ENCODE measurements around the gene TBX15. TPM values are rescaled to one million over a fixed set of nuclear protein-coding genes. Genes with fewer than 3 reads are reported as not detected.
"Not testable (repeated sequence)": the region's sequence is repeated elsewhere in the genome, so short reads cannot be mapped to it uniquely, and the experiment has no call there.

The TBX15 gene
- polyA plus RNA-seq, 1 donor = 0.04 TPM

- no CpG with 5 or more reads among the region's 4 CpGs for WGBS (ENCODE audit: insufficient coverage, low lambda C conversion rate)
- peaks cover 11% of the 10 kb centered on the region for H3K27me3 ChIP-seq (ENCODE audit: control insufficient read depth, insufficient read depth, low read length)
- no peak for DNase-seq
Measured at GRCh38 chr1:118923319-118923718, 64.8 kb downstream of the TBX15 start.

DNA sequence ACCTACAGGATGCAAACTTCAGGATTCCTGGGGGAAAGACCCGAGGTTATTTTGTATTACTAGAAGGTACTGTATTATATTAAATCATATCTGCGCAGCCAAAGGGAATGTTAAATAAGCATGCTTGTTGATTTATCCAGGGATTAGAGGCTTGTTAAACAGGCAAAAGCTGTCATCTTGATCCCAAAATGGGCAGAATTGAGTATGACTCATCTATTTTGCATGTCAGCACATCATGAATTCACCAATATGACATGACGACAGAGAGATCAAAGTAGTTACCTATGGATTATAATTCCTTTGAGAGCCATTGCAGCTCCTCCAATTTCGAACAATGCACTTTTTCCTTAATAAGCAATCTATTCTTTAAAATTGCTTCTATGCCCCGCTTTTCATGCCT is 66.1 kb downstream of the TBX15 start:
- Histone ChIP-seq H3K4me3 (ENCODE audit: low read length) (no peak overlapping the region), H3K9me3 (ENCODE audit: control insufficient read depth, low read depth, low read length) (no peaks in the 10 kb centered on the region), H3K27ac (ENCODE audit: low read length) (no peak overlapping the region), H3K4me1 (ENCODE audit: control insufficient read depth, insufficient read depth, low read length) (no peaks in the 10 kb centered on the region), H3K36me3 (ENCODE audit: control insufficient read depth, insufficient read depth, low read length) (no peaks in the 10 kb centered on the region), H3K27me3 (ENCODE audit: control insufficient read depth, insufficient read depth, low read length) (peaks cover 11% of the 10 kb centered on the region)
- no peak for DNase-seq
- WGBS (ENCODE audit: insufficient coverage, low lambda C conversion rate) = 93% methylated on average over 2 of the region's 5 CpGs

More at GRCh38 chr1:118923319-118923718, 64.8 kb downstream of the TBX15 start:
- Histone ChIP-seq H3K36me3 (ENCODE audit: control insufficient read depth, insufficient read depth, low read length) (no peaks in the 10 kb centered on the region), H3K9me3 (ENCODE audit: control insufficient read depth, low read depth, low read length) (no peaks in the 10 kb centered on the region), H3K4me3 (ENCODE audit: low read length) (no peak overlapping the region), H3K27ac (ENCODE audit: low read length) (no peak overlapping the region), H3K4me1 (ENCODE audit: control insufficient read depth, insufficient read depth, low read length) (no peaks in the 10 kb centered on the region)

- H3K4me1 ChIP-seq (ENCODE audit: control insufficient read depth, insufficient read depth, low read length) = no peaks in the 10 kb centered on the region
- WGBS (ENCODE audit: insufficient coverage, low lambda C conversion rate) = no CpG with 5 or more reads among the region's 4 CpGs
- no peak for DNase-seq
- no peaks in the 10 kb centered on the region for H3K36me3 ChIP-seq (ENCODE audit: control insufficient read depth, insufficient read depth, low read length)
- H3K27me3 ChIP-seq (ENCODE audit: control insufficient read depth, insufficient read depth, low read length) = peaks cover 11% of the 10 kb centered on the region
- H3K27ac ChIP-seq (ENCODE audit: low read length) = no peak overlapping the region
- H3K9me3 ChIP-seq (ENCODE audit: control insufficient read depth, low read depth, low read length) = no peaks in the 10 kb centered on the region
- H3K4me3 ChIP-seq (ENCODE audit: low read length) = no peak overlapping the region
Measured at GRCh38 chr1:118920124-118920717, 67.9 kb downstream of the TBX15 start.

DNA sequence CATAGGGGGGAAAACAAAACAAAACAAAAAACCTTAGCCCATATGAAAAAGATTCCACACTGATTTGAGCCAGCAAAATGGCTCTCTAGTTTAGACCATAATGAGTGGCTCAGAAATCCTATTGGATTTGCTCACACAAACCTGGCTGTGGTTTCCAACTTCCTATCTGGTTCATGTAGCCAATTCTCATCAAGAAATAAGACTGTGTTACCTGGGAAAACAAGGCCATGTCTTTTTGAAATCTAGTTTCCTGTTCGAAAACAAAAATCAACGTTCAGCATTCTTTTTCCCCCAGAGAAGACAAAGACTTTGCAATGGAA is 69.2 kb downstream of the TBX15 start:
- Histone ChIP-seq H3K27ac (ENCODE audit: low read length) (no peak overlapping the region), H3K4me3 (ENCODE audit: low read length) (no peak overlapping the region), H3K9me3 (ENCODE audit: control insufficient read depth, low read depth, low read length) (no peaks in the 10 kb centered on the region), H3K36me3 (ENCODE audit: control insufficient read depth, insufficient read depth, low read length) (no peaks in the 10 kb centered on the region), H3K27me3 (ENCODE audit: control insufficient read depth, insufficient read depth, low read length) (peaks cover 9% of the 10 kb centered on the region), H3K4me1 (ENCODE audit: control insufficient read depth, insufficient read depth, low read length) (no peaks in the 10 kb centered on the region)
- WGBS (ENCODE audit: insufficient coverage, low lambda C conversion rate) = no CpG with 5 or more reads among the region's 2 CpGs
- no peak for DNase-seq

- DNase-seq = no peak
- Histone ChIP-seq H3K27ac (ENCODE audit: low read length) (no peak overlapping the region), H3K36me3 (ENCODE audit: control insufficient read depth, insufficient read depth, low read length) (no peaks in the 10 kb centered on the region), H3K4me3 (ENCODE audit: low read length) (no peak overlapping the region), H3K4me1 (ENCODE audit: control insufficient read depth, insufficient read depth, low read length) (no peaks in the 10 kb centered on the region), H3K9me3 (ENCODE audit: control insufficient read depth, low read depth, low read length) (no peaks in the 10 kb centered on the region), H3K27me3 (ENCODE audit: control insufficient read depth, insufficient read depth, low read length) (peaks cover 9% of the 10 kb centered on the region)
- WGBS (ENCODE audit: insufficient coverage, low lambda C conversion rate) = 40% methylated on average over 3 of the region's 6 CpGs
Measured at GRCh38 chr1:118918230-118918939, 69.8 kb downstream of the TBX15 start.

- not testable (repeated sequence) for H3K27ac ChIP-seq (ENCODE audit: low read length); H3K4me3 ChIP-seq (ENCODE audit: low read length); H3K4me1 ChIP-seq (ENCODE audit: control insufficient read depth, insufficient read depth, low read length); H3K27me3 ChIP-seq (ENCODE audit: control insufficient read depth, insufficient read depth, low read length); DNase-seq; H3K36me3 ChIP-seq (ENCODE audit: control insufficient read depth, insufficient read depth, low read length); H3K9me3 ChIP-seq (ENCODE audit: control insufficient read depth, low read depth, low read length)
- WGBS (ENCODE audit: insufficient coverage, low lambda C conversion rate) = no CpG with 5 or more reads among the region's 4 CpGs
Measured at GRCh38 chr1:118916346-118916745, 71.8 kb downstream of the TBX15 start.

DNA sequence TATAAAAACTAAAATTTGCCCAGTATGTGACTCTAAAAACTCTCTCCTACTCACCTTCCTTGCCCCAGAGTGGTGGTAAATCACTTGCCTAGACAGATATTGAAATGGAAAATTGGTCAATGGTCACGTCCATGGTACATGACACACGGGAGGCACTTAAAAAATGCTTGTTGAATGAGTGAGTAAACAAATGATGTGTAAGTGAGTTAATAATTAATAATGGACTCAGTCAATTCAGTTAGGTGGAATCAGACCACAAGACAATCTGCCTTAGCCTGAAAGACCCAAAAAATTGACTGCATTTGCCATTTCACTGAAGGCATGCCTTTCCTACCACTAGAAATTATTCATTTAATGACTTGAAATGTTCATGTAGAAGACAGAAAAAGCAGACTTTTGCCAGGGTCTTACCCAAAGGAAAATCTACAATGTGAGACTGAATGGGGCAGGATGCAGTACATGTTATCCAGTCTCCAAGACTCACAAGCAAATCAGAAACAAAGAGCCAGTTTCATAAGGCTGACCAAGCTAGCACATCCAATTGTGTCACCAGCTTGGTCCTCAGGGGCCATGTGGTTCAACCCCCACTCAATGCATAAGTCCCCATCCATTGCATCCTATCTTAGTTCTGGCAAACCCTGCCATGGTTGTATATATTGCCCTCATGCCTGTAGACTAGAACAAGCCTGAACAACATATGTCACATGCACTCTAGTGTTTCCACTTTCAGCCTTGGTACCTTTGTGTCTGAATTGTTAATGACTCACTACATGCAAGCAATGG is 73.6 kb downstream of the TBX15 start:
- WGBS (ENCODE audit: insufficient coverage, low lambda C conversion rate) = no CpG with 5 or more reads among the region's 2 CpGs
- Histone ChIP-seq H3K4me3 (ENCODE audit: low read length) (no peak overlapping the region), H3K36me3 (ENCODE audit: control insufficient read depth, insufficient read depth, low read length) (no peaks in the 10 kb centered on the region), H3K4me1 (ENCODE audit: control insufficient read depth, insufficient read depth, low read length) (no peaks in the 10 kb centered on the region), H3K27ac (ENCODE audit: low read length) (no peak overlapping the region), H3K9me3 (ENCODE audit: control insufficient read depth, low read depth, low read length) (no peaks in the 10 kb centered on the region), H3K27me3 (ENCODE audit: control insufficient read depth, insufficient read depth, low read length) (peaks cover 3% of the 10 kb centered on the region)
- DNase-seq = no peak

DNA sequence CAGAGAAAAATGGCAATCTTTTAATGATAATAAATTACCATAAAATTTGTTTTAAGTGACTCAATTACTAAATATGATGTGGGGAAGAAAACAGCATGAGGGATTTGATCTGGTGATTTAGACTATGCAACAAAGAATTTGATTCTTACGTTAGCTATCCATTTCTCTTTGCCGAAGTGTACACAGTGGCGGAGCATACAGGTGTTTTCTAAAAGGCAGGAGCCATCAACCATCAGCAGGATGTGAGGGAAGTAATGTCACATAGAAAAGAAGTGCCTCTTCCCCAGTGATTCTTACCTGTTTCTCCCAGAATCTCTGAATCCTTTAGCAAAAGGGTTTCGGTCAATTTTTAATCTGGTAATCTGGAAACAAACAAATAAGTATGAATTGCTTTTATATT is 74.3 kb downstream of the TBX15 start:
- no peak for DNase-seq
- no peak overlapping the region for H3K4me3 ChIP-seq (ENCODE audit: low read length)
- WGBS (ENCODE audit: insufficient coverage, low lambda C conversion rate) = 80% methylated on average over 1 of the region's 4 CpGs
- H3K27me3 ChIP-seq (ENCODE audit: control insufficient read depth, insufficient read depth, low read length) = peaks cover 3% of the 10 kb centered on the region
- H3K27ac ChIP-seq (ENCODE audit: low read length) = no peak overlapping the region
- no peaks in the 10 kb centered on the region for H3K9me3 ChIP-seq (ENCODE audit: control insufficient read depth, low read depth, low read length)
- no peaks in the 10 kb centered on the region for H3K4me1 ChIP-seq (ENCODE audit: control insufficient read depth, insufficient read depth, low read length)
- H3K36me3 ChIP-seq (ENCODE audit: control insufficient read depth, insufficient read depth, low read length) = no peaks in the 10 kb centered on the region

DNA sequence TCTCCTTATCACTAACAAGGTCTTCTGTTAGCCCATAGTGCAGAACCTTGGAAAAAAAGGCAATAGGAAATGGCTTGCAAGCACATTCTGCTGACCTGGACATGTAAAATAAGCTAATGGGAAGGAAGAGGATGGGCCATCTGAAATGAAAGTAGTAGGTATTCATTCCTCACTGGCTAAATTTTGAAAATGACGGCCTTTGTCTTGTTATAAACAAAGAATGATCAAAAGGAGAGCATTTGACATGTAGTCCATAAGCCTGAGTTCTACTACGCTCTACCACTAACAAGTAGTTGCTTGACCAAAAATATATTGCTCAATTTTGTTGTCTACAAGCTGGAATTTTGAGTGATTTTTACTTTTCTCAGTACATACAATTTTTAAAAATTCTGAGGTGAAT is 75.6 kb downstream of the TBX15 start:
- H3K4me3 ChIP-seq (ENCODE audit: low read length) = no peak overlapping the region
- no peaks in the 10 kb centered on the region for H3K4me1 ChIP-seq (ENCODE audit: control insufficient read depth, insufficient read depth, low read length)
- H3K36me3 ChIP-seq (ENCODE audit: control insufficient read depth, insufficient read depth, low read length) = no peaks in the 10 kb centered on the region
- no peak for DNase-seq
- WGBS (ENCODE audit: insufficient coverage, low lambda C conversion rate) = 90% methylated on average over 2 of the region's 2 CpGs
- peaks cover 4% of the 10 kb centered on the region for H3K27me3 ChIP-seq (ENCODE audit: control insufficient read depth, insufficient read depth, low read length)
- H3K9me3 ChIP-seq (ENCODE audit: control insufficient read depth, low read depth, low read length) = no peaks in the 10 kb centered on the region
- no peak overlapping the region for H3K27ac ChIP-seq (ENCODE audit: low read length)

- Histone ChIP-seq H3K27me3 (ENCODE audit: control insufficient read depth, insufficient read depth, low read length) (peaks cover 5% of the 10 kb centered on the region), H3K27ac (ENCODE audit: low read length) (no peak overlapping the region), H3K9me3 (ENCODE audit: control insufficient read depth, low read depth, low read length) (no peaks in the 10 kb centered on the region), H3K36me3 (ENCODE audit: control insufficient read depth, insufficient read depth, low read length) (no peaks in the 10 kb centered on the region), H3K4me3 (ENCODE audit: low read length) (no peak overlapping the region), H3K4me1 (ENCODE audit: control insufficient read depth, insufficient read depth, low read length) (no peaks in the 10 kb centered on the region)
- no peak for DNase-seq
- WGBS (ENCODE audit: insufficient coverage, low lambda C conversion rate) = 20% methylated on average over 1 of the region's 2 CpGs
Measured at GRCh38 chr1:118911571-118911970, 76.6 kb downstream of the TBX15 start.
